Glomerular visceral epithelial cell (primary cell): ENCODE measurements around the gene MLLT1.
"Not testable (repeated sequence)": the region's sequence is repeated elsewhere in the genome, so short reads cannot be mapped to it uniquely, and the experiment has no call there.

Experiments used
- DNase-seq: peaks from one replicate; pipeline ENCODE4 v3.0.0-alpha.2; 2016; ENCODE audit errors: extremely low spot score

Gene MLLT1

DNA sequence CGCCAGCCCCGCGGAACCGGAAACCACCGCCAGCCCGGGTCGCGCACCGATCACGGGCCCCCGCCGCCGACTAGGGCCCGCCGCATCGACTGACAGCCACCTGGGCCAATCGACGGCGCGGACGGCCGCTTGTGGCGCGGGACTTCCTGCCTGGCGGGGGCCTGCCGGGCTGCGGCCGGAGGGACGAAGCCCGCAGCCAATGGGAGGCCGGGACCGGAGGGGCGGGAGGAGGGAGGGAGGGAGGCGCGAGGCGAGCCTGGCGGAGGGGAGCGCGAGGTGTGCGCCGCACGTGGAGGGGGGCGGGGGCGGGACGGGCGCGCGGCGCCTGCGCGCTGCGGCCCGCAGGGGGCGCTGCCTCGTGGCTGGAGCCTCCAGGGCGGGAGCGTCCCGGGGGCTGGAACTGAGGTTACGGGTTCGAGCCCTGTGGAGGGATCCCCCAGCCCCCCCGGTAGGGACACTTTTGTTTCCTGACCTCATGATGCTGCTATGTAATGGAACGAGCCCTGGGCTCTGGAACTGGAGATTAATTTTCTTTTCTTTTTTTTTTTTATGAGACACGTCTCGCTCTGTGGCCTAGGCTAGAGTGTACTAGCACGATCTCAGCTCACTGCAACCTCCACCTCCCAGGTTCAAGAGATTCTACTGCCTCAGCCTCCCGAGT, at the start of gene MLLT1:
MLLT1 (minus strand) TSS at position 45 of the 661 bp plus-strand sequence. CDS start 191 bp downstream, outside the sequence.
- peak; percentile 98 for DNase-seq

- no peak for DNase-seq
These were observed 47.0 kb upstream of the MLLT1 start for GRCh38 chr19:6326815-6327214.

DNA sequence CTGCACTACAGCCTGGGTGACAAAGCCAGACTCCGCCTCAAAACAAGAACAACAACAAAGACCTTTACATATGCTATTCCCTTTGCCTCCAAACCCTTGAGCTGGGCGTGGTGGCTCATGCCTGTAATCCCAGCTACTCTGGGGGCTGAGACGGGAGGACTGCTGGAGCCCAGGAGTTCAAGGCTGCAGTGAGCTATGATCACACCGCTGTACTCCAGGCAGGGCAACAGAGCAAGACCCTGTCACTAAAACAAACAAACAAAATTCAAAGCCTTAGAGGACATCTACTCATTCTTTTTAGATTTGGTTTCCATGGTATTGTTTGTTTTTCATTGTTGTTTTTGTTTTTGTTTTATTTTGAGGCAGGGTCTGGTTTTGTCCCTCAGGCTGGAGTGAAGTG, 45.8 kb upstream of the MLLT1 start:
- DNase-seq, result no peak

- no peak for DNase-seq
These were observed 45.0 kb upstream of the MLLT1 start for GRCh38 chr19:6324757-6325156.

DNA sequence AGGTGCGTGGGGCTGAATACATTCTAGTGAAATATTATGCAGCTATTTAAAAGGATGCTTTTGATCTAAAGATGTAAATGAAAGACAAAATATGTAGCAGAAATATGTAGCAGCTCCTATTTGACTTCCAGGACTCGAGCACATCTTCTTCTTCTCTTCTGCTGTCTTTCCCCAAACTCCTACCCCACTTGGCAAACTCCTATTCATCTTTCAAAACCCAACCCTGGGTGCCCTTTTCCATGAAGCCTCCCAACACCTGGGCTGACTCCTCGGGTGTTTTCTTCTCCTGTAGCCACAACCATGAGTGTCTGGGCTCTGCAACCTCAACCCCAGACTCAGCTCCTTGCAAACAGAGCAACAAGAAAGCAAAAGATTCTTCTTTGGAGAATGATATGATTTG, 42.5 kb upstream of the MLLT1 start:
- DNase-seq, result no peak

DNA sequence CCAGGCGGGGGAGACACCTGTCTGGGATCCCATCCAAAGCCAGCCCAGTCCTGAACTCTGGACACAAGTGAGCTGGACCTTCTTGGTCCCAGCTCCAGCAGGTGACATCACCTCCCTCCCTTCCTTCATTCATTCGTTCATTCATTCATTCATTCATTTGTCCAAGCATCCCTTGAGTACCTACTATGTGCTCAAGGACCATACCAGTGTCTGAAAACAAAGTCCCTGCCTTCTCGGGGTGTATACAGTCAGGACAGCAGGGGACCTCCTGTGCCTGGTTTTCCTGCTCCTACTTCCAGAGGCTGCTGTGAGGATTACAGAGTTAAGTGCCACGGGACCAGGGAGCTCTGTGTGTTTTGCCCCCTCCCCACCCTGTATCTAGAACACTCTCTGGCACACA, 39.6 kb upstream of the MLLT1 start:
- DNase-seq, result no peak

- DNase-seq, result no peak
These were observed 39.0 kb upstream of the MLLT1 start for GRCh38 chr19:6318772-6319171.

GRCh38 chr19:6315646-6316045, 35.9 kb upstream of the MLLT1 start:
- DNase-seq, result not testable (repeated sequence)

- DNase-seq, result no peak
These were observed 33.7 kb upstream of the MLLT1 start for GRCh38 chr19:6313398-6313969.

GRCh38 chr19:6312018-6312417, 32.2 kb upstream of the MLLT1 start:
- DNase-seq, result no peak

- DNase-seq, result no peak
These were observed 18.6 kb upstream of the MLLT1 start for GRCh38 chr19:6298413-6298812.

DNA sequence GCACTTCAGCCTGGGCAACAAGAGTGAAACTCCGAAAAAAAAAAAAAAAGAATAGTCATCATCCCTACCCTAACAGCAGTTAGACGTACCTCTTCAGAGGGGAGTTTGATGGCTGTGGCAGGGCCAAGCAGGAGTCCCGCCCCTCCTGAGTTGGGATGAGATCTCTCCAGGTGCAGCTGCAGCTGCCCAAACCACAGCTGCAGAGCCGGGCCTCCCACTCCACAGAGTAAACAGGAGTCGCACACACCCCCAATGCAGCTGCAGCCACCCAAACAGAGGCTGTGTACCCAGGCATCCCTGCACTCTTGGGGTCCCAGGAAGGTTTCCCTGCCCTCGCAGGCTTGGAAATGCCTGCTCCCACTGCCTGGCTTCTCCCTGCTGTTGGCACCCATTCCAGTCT, 17.4 kb upstream of the MLLT1 start:
- DNase-seq, result no peak

DNA sequence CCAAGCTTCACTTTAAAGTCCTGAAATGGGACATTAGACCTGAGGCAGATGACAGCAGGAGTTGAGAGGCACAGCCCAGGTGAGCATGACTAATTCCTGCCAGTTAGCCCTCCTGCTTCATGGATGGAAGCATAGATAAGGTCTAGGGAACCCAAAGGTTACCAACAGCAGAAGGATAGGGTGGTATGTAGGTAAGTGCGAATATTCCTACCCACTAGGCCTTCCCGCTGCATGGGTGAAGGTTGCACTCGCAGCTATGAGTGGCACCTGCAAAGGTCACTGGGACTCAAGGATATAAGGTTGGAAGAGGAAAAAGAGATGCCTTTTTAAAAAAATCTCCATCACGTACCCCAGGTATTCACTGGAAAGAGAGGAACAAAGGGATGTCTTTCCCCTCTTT, 12.2 kb upstream of the MLLT1 start:
- DNase-seq, result no peak

- DNase-seq, result no peak
These were observed 9.0 kb upstream of the MLLT1 start for GRCh38 chr19:6288737-6289136.

- DNase-seq, result no peak
These were observed 7.6 kb upstream of the MLLT1 start for GRCh38 chr19:6287269-6287885.

- DNase-seq, result no peak
These were observed 6.9 kb upstream of the MLLT1 start for GRCh38 chr19:6286676-6287075.

DNA sequence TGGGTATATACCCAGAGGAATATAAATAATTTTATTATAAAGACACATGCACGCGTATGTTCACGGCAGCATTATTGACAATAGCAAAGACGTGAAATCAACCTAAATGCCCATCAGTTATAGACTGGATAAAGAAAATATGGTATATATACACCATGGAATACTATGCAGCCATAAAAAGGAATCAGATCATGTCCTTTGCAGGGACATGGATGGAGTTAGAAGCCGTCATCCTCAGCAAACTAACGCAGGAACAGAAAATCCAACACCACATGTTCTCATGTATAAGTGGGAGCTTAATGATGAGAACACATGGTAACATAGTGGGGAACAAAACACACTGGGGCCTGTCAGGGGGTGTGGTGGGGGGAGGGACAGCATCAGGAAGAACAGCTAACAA, 2.6 kb upstream of the MLLT1 start:
- DNase-seq, result not testable (repeated sequence)

DNA sequence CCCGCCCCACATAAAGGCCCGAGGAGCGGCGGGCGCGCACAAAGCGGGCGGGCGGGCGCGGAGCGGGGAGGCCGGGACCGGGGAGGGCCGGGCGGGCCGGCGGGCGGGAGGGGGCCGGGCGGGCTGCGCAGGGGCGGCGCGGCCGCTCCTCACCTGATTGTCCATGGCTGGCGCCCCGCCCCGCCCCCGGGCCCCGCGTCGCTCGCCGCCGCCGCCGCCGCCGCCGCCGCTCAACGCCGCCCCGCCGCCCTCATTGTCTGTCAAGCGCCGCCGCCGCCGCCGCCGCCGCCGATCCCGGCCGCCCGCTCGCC, 200 bp downstream of the MLLT1 start:
- no peak for DNase-seq

DNA sequence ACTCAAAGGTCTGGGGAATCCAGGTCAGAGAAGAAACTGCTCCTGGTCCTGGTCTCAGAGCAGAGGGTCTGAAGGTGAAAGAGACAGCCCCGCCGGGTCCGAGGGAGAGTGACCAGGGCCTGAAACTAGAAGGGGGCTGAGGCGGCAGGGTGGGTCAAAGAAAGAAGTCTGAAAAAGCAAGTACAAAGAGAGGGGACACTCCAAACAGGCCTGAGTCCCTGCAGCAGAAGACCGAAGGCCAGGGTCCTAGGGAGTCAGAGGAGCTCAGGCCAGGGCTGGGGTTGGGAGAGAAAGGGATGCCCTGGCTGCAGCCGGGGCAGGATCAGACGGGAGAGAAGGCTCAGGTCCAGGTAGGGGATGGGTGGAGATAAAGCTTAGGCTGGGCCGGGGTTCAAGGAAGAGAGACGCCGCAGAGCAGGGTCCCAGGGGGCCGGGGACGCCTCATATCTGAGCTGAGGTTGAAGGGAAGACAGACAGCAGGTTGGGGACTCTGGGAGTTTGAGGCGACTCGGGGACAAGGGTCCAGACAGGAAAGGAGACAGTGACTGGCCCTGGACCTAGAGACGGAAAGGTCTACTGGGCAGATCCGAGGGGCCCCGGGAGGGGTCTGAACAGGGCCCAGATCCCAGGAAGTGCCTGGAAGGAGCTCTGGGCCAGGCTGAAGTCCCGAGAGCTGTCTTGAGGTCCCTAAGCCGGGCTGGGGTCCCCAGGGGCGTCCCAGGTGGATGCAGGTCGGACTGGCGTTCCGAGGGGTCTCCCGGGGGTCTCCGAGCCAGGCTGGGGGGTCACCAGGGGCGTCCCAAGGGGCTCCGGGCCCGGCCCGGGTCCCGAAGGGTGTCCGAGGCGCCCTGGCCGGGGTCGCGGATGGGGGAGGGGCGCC, 795 bp downstream of the MLLT1 start:
- no peak for DNase-seq

DNA sequence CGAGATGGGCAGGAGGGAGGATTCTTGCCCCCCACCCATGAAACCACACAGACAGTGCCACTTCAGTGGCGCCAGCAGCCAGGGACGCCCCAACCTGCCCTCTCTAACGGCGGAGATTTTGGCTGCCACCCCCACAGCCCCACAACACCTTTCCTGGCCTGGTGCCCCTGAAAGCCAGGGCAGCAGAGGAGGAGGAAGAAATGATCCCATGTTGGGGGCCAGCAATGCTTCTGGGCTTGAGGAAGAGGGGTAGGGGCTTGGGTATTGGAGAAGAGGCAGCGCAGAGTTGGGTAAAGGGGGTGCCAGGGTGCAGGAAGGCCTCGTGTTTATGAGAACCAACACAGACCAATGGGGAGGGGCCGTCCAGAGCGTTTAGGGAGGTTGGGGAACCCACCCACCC, 1.7 kb downstream of the MLLT1 start:
- no peak for DNase-seq

DNA sequence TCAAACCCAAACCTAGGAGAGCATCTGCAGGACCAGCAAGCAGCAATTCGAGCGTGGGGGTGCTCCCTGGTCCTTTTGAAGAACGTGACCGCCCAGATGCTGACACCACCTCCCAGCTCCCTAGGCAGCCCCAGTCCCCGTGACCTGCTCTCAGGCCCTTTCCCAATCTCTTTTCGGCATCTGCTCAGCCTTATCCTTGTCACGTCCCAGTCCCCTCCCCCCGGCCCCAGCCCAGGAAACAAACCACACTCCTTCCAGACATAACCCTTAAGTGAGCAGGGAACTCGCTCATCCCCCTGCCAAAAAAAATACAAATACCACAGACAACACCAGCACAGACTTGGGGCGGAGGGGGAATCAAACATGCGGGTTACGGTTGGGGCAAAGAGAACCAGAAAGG, 3.3 kb downstream of the MLLT1 start:
- DNase-seq, result no peak

- no peak for DNase-seq
These were observed 4.5 kb downstream of the MLLT1 start for GRCh38 chr19:6275170-6275744.
